ENCODE measurements around the gene JKAMP.
A peak's percentile ranks its signal among the peaks of the same experiment; 100 is the strongest.

- TF ChIP-seq EP300 (IDR thresholded peaks at IDR 0.05; ENCODE audit: borderline replicate concordance) (no peak), REST (IDR thresholded peaks at IDR 0.05; ENCODE audit: low read depth) (no peak), CREB1 (IDR thresholded peaks at IDR 0.05; ENCODE audit: low read depth) (no peak), TAF1 (IDR thresholded peaks at IDR 0.05; ENCODE audit: low read depth) (peak; percentile 9; the same call in 1 of the 2 replicates), YY1 (IDR thresholded peaks at IDR 0.05; ENCODE audit: low read depth) (no peak), CEBPB (IDR thresholded peaks at IDR 0.05) (no peak), EGR1 (IDR thresholded peaks at IDR 0.05) (no peak), TEAD4 (IDR thresholded peaks at IDR 0.05) (no peak)
Observed at GRCh38 chr14:59484639-59485175, 390 bp downstream of the JKAMP start.

Measured in Ishikawa (cell line).